Hepatocyte (in vitro differentiated cells): Measurements from ENCODE around the gene WNT6.

ENCODE experiments used
- CTCF ChIP-seq: fragments of 200-600 bp; sonication (generic); IDR thresholded peaks from 2 replicates; pipeline ENCODE4 v1.5.1; 2016; ENCODE audit warnings: antibody characterized with exemption, mild to moderate bottlenecking; ENCODE audit not compliant: poor library complexity
- EZH2 ChIP-seq: fragments of 200-600 bp; sonication (generic); IDR thresholded peaks from 2 replicates; pipeline ENCODE4 v1.6.1; 2016; ENCODE audit warnings: antibody characterized with exemption, mild to moderate bottlenecking, borderline replicate concordance

GRCh38 chr2:218876562-218877219 is 17.1 kb downstream of the WNT6 start:
- TF ChIP-seq CTCF (peak; percentile 97), EZH2 (no peak)
